ENCODE results near the gene ANO9. TPM values are rescaled to one million over a fixed set of nuclear protein-coding genes. Genes with fewer than 3 reads are reported as not detected.

ANO9 gene
- total RNA-seq, 2 donors from 2014 or later: 15.6 to 26.4 TPM

DNA sequence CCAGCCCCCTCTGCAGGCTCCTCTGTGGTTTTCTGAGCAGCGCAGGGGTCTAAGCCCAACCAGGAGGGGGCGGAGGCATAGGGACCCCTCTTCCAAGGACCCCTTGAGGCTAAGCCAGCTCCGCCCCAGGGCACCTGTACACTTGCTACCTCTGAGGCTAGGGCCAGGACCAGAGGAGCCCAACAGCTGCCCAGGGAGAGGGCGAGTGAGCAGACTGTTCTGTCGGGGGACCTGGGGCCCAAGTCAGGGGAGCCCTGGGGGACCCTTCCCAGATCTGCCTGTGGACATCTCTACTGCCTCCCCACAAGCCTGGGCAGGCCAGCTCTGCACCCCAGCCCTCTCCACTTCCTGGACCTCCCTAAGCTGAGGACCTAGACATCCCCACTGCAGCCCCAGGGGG is 70.8 kb downstream of the ANO9 start:
- Histone ChIP-seq H3K9me3 (no peaks in the 10 kb centered on the region), H3K27ac (no peak overlapping the region), H3K4me3 (no peak overlapping the region), H3K36me3 (replicated peaks in 1 of 2; ENCODE audit: insufficient read depth in 1 of 2, low read depth in 2 of 2) (no peaks in the 10 kb centered on the region), H3K4me1 (peaks cover 6% of the 10 kb centered on the region), H3K27me3 (peaks cover 0 to 5% of the 10 kb centered on the region in 2 donors)
- no peak for TF ChIP-seq POLR2A (IDR thresholded peaks at IDR 0.05)
- TF ChIP-seq, protein P1, sequence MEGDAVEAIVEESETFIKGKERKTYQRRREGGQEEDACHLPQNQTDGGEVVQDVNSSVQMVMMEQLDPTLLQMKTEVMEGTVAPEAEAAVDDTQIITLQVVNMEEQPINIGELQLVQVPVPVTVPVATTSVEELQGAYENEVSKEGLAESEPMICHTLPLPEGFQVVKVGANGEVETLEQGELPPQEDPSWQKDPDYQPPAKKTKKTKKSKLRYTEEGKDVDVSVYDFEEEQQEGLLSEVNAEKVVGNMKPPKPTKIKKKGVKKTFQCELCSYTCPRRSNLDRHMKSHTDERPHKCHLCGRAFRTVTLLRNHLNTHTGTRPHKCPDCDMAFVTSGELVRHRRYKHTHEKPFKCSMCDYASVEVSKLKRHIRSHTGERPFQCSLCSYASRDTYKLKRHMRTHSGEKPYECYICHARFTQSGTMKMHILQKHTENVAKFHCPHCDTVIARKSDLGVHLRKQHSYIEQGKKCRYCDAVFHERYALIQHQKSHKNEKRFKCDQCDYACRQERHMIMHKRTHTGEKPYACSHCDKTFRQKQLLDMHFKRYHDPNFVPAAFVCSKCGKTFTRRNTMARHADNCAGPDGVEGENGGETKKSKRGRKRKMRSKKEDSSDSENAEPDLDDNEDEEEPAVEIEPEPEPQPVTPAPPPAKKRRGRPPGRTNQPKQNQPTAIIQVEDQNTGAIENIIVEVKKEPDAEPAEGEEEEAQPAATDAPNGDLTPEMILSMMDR (IDR thresholded peaks at IDR 0.05): no peak
- intact Hi-C loops (cut with DNase I): no loop called here
- WGBS, 2 donors: 76 to 91% methylated on average over 4 to 5 of the region's 5 CpGs
- DNase-seq (no peak), ATAC-seq (no peak)

DNA sequence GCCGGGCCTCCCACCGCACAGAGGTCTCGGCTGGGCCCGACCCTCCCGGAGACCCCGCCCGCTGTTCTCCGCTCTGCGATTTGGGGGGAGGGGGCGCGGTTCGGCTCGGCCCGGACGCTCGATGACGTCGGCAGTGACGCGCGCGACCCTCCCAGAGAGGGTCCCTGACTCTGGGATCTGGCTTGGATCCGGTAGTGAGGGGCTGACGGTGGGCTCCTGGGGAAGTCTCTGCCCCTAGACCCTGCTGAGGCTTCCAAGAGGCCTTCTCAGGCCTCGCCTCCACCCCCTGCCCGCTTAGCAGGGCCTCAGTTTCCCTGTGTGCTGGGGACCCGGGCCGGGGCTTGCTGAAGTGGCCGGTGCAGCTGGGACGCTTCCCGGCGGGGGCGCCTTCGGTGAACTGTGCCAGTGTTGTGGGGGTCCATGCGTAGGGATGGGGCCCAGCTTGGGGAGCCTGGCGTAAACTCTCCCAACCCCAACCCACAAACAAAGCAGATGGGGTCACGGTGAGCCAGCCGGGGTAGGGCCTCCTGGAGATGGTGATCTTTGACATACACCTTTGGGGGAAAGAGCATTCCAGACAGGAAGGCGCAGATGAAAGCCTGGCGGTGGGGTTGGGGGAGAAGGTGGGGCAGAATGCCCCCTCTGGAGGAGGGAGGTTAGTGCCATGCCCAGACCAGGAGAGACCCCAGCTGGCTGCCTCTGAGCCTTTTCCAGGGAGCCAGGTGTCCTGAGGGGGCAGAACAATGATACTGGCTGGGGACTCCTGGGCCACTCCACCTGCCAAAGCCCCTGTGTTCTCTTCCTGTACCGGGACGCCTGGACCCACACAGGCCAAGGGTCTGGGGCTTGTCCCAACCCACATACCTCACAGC is 71.5 kb downstream of the ANO9 start:
- no peak for ATAC-seq
- H3K27me3 ChIP-seq: peaks cover 0 to 5% of the 10 kb centered on the region in 2 donors
- DNase-seq: no peak
- intact Hi-C loops (cut with DNase I): no loop called here
- no peaks in the 10 kb centered on the region for H3K9me3 ChIP-seq
- no peak overlapping the region for H3K27ac ChIP-seq
- peaks cover 6% of the 10 kb centered on the region for H3K4me1 ChIP-seq
- no peak for TF ChIP-seq POLR2A (IDR thresholded peaks at IDR 0.05)
- TF ChIP-seq, protein P1 (IDR thresholded peaks at IDR 0.05): no peak
- 36 to 68% methylated on average over 10 to 38 of the region's 42 CpGs for WGBS, 2 donors
- H3K4me3 ChIP-seq: no peak overlapping the region
- H3K36me3 ChIP-seq (replicated peaks in 1 of 2; ENCODE audit: insufficient read depth in 1 of 2, low read depth in 2 of 2): no peaks in the 10 kb centered on the region

DNA sequence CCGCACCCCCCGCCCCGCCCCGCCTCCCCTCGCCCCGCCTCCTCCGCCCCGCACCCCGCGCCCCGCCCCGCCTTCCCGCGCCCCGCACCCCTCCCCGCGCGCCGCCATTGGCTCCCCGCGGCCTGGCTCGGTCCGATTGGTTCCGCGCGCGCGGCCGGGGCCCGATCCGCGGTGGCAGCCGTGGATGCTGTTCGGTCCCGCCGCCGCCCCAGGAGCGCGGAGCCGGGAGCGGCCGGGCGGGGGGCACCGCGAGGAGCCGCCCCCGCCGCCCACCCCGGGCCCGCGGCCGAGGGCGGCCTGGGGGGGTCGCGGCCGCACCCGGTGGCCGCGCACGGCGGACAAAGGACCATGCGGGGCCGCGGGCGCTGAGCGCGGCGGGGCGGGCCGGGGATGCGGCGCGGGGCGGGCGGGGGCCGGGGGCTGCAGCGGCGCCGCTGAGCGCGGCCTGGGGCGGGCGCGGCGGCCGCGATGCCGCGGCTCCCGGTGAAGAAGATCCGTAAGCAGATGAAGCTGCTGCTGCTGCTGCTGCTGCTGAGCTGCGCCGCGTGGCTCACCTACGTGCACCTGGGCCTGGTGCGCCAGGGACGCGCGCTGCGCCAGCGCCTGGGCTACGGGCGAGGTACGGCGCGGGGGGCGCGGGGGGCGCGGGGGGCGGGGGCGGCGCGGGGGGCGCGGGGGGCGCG is 72.3 kb downstream of the ANO9 start, which contains the start of gene B4GALNT4:
Gene B4GALNT4, plus strand, starts transcription at position 164 of the 683 bp plus-strand sequence. Its CDS starts 305 bp downstream, at position 469.
- H3K27me3 ChIP-seq: peaks cover 0 to 5% of the 10 kb centered on the region in 2 donors
- no peak for TF ChIP-seq POLR2A (IDR thresholded peaks at IDR 0.05)
- TF ChIP-seq, protein P1 (IDR thresholded peaks at IDR 0.05): no peak
- no peaks in the 10 kb centered on the region for H3K9me3 ChIP-seq
- no peak within 1 kb of the TSS for H3K4me3 ChIP-seq
- DNase-seq (peak in 1 of 4 donors; percentile 35), ATAC-seq (peak; percentile 48)
- H3K36me3 ChIP-seq (replicated peaks in 1 of 2; ENCODE audit: insufficient read depth in 1 of 2, low read depth in 2 of 2): no peaks in the 10 kb centered on the region
- H3K4me1 ChIP-seq: peaks cover 6% of the 10 kb centered on the region
- intact Hi-C loops (cut with DNase I): loop anchor here (10.0 kb wide), 1 partner anchor 135 kb away; the partner anchor contains the start of genes PSMD13 and SIRT3
- 1% methylated on average over 32 of the region's 118 CpGs; no CpG with 5 or more reads in 1 of the 2 donors for WGBS, 2 donors
- no peak within 1 kb of the TSS for H3K27ac ChIP-seq

DNA sequence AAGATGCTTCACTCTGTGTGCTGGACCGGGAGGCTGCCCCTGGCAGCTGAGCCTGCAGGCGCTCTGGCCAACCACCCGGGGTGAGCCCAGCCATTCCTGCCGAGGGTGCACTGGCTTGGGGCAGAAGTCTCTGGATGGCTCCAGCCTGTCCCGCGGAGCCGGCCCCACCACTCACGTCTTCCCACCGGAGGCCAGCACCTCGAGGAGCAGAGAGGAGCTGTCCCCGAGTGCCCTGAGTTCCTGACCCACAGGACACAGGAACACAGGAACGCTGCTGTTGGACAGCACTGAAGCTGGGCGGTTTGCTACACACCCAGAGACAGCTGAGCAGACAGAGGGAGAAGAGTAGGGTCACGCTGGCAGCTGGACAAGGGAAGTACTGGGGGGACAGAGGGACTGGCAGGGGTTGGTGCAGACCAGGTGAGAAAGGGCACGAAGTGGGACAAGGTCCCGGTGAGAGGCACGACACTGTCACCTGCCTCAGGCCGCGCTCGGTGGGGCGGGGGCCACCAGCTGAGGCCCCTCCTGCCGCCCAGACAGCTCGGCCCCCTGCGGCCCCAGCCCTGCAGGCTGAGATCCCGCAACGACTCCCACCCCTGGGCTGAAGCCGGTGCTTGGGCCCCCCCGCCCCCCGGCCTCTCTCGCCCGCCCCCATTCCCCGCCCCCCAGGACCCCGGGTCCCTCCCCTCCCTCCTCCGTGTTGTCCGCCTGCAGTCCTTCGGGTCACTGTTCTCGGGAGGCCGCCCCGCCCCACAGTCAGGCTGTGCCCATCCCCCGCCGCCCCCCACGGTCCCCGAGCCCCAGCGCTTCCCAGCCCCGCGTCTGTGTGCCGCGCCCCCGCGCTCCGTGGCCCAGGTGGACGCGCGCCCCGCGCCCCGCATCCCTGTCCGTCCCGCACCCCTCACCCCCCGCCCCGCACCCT is 73.1 kb downstream of the ANO9 start:
- DNase-seq (peak in 2 of 4 donors; percentile 16 to 32), ATAC-seq (peak; percentile 41)
- no peaks in the 10 kb centered on the region for H3K36me3 ChIP-seq (replicated peaks in 1 of 2; ENCODE audit: insufficient read depth in 1 of 2, low read depth in 2 of 2)
- intact Hi-C loops (cut with DNase I): loop anchor here (10.0 kb wide), 1 partner anchor 134 kb away; the partner anchor contains the start of genes PSMD13 and SIRT3
- no peak overlapping the region for H3K27ac ChIP-seq
- 5 to 6% methylated on average over 4 to 27 of the region's 61 CpGs for WGBS, 2 donors
- no peak overlapping the region for H3K4me3 ChIP-seq
- peaks cover 0 to 5% of the 10 kb centered on the region in 2 donors for H3K27me3 ChIP-seq
- H3K4me1 ChIP-seq: peaks cover 6% of the 10 kb centered on the region
- H3K9me3 ChIP-seq: no peaks in the 10 kb centered on the region
- TF ChIP-seq POLR2A (IDR thresholded peaks at IDR 0.05): no peak
- TF ChIP-seq, protein P1 (IDR thresholded peaks at IDR 0.05): no peak
